Germinal center (tissue), 1 donor: ENCODE data around the gene DHX40.
A peak's percentile ranks its signal among the peaks of the same experiment; 100 is the strongest.
"Not testable (repeated sequence)": the region's sequence is repeated elsewhere in the genome, so short reads cannot be mapped to it uniquely, and the experiment has no call there.

Source experiments
- DNase-seq: peaks from one replicate; pipeline ENCODE4 v3.0.0; 2012; ENCODE audit warnings: mixed read lengths, low spot score

Gene DHX40

GRCh38 chr17:59561042-59561441 is 4.4 kb upstream of the DHX40 start:
- peak; percentile 32 for DNase-seq

DNA sequence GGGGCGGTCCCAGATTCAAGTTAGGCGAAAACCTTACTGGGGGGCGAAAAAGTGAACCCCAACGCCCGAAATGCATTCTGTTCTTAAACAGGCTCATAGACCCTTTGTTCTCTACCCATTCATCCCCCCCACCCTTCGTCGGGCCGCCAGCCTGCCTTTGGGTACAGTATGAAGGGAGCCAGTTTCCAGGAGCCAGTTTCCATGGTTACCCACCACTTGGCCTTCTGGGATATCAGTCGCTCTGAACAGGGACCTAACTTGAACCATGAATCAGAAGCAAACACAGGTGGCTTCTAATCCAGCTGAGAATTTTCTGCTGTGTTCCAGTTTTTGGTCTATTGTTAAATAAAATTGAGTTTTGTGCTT is 532 bp downstream of the DHX40 start:
- DNase-seq = peak; percentile 63

DNA sequence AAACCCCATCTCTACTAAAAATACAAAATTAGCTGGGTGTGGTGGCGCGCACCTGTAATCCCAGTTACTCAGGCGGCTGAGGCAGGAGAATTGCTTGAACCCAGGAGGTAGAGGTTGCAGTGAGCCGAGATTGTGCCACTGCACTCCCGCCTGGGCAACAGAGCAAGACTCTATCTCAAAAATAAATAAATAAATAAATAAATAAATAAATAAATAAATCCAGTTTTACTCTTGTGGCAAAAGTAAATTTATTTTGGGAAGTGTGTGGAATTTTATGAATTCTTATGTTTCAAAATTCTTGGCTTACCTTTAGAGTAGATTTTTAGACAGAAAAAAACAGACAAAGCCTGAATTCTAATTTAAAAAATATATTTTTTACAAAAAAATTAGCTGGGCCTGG is 3.7 kb downstream of the DHX40 start:
- not testable (repeated sequence) for DNase-seq

DNA sequence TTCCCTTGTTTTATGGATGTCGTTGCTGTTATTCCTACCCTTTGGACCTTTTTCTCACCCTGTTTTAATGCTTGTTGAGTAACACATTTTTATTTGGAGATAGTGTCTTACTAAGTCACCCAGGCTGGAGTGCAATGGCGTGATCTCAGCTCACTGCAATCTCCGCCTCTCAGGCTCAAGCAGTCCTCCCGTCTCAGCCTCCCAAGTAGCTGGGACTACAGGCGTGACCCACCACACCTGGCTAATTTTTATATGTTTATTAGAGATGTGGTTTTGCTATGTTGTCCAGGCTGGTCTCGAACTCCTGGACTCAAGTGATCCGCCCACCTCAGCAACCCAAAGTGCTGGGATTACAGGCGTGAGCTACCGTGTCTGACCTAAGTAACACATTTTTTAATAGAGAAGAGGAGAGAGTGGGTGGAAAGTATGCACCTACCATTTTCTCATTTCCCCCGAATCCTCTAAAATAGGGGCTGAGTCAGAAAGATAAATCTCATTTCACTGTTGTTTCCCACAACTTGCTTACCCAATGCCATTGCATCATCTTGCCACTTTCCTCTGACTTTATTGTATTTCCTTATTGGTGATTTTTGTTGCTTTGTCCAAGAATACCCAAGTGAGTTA is 7.0 kb downstream of the DHX40 start:
- no peak for DNase-seq

DNA sequence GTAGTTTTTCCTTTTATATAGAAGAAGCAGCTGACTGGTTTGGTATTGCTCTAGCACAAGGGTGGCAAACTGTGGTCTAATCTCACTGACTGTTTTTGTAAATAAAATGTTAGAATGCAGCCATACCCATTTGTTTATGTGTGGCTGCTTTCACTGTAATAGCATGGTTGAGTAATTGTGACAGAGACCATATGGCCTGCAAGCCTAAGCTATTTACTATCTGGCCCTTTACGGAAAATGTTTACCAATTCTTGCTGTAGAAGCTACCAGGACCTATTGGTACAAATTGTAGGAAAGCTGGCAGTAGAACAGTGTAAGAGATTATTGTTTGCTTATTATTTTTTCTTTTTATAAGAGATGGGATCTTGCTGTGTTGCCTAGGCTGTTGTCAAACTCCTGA is 18.8 kb downstream of the DHX40 start:
- not testable (repeated sequence) for DNase-seq

DNA sequence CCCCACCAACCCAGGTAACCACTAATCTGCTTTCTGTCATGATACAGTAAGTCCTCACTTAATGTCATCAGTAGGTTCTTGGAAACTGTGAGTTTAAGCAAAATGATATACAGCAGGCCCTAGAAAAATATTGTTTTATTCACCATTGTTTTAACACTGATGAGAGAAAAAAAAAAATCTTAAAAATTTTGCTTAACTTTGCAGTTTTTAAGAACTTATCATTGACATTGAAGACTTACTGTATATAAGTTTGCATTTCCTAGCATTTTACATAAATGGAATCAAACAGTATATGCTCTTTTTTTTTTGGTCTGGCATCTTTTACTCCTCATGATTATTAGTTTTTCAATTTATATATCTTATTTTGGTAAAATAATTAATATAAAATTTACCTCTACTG is 34.8 kb downstream of the DHX40 start:
- DNase-seq = no peak

GRCh38 chr17:59601130-59601529 is 35.7 kb downstream of the DHX40 start:
- DNase-seq = no peak

DNA sequence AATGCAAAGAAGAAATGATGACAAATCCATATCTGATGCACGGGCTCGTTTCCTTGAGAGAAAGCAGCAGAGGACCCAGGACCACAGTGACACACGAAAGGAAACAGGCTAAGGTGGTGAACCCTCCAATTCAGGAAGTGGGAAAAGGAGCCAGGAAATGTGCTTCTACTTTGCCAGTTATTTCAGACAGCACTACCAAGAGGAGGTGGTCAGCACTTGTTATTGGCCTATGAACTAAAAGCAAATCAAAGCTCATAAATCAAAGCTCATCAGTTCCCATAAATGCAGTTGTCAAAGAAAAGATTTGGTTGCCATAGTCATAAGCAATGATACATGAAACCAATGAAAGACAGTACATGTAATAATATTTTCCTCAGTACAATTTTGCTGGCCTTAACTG is 41.7 kb downstream of the DHX40 start:
- DNase-seq = no peak

GRCh38 chr17:59607817-59608403 is 42.5 kb downstream of the DHX40 start:
- DNase-seq = no peak

DNA sequence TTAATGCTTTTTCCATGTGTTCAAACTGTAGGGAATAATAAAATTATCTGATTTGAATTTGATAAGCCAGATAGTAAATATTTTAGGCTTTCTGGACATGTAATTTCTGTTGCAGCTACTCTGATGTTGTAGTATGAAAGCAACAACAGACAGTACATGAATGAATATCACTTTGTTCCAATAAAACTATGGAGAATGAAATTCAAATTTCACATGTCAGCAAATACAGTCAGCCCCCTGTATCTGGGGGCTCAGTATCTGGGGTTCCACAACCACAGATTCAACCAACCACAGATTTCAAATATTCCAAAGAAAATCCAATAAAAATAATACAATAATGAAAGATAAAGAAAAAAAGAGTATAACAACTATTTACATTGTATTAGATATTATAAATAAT is 46.1 kb downstream of the DHX40 start:
- DNase-seq = no peak

DNA sequence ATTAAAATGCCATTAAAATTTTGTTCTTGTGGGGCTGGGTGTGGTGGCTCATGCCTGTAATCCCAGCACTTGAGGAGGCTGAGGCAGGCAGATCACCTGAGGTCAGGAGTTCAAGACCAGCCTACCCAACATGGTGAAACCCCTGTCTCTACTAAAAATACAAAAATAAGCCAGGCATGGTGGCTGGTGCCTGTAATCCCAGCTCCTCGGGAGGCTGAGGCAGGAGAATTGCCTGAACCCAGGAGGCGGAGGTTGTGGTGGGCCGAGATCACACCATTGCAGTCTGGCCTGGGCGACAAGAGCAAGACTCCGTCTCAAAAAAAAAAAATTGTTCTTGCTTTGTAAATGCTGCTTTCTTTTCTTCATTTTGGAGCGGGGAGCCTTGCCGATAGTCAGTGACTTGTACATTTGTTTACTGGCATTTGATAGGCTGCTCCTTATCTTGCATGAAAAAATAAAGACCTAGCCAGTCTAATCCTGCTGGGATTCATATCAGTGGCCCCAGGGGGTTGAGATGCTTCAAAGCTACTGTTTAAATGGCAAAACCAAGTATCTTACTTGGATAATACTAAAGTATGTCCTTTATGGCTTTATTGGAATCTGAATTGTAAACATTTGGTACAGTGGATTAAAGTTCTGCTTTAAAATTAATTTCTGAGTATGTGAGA is 51.0 kb downstream of the DHX40 start:
- no peak for DNase-seq

DNA sequence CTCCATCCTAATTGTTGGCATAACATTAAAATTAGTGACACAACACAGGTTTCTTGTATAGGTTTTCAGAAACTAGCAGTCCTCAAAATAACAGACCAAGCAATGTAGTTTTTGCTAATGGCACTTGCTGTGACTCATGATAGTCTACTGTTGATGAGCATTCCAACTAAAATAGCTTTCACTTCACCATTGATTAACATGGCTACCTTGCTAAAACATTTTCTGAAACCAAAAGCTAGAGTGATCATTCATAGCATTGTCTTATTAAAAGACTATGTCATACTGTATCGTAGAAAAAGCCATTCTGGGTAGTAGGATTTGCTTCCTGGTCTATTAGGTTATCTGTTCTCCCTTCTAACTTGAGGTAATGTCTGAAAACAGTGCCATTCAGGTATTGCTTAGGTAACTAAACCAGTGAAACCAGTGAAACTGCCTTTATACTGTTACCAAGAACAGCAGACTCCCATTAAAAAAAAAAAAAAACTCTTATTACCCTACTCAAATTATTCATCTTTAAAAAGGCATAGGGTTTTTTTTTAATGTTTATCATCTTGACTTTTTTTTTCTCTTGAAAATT is 51.8 kb downstream of the DHX40 start:
- no peak for DNase-seq

DNA sequence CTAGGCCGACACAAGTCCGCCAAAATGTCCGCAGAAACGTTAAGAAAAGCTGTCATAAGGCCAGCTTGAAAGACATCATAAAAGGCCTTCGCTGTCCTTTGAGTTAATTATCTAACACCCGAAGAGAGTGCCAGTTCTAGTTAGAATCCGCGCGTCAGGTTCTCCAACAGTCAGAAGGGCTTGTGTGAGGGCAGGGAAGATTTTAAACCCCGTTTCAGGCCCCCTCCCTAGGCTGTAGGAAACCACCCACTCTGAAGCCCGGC is 53.6 kb downstream of the DHX40 start:
- no peak for DNase-seq

- peak; percentile 90 for DNase-seq
These were observed 54.1 kb downstream of the DHX40 start, which contains the start of gene CLTC for GRCh38 chr17:59619298-59620063. TSS of gene CLTC (plus strand) at chr17:59619895. CDS start at chr17:59620132, 237 bp downstream.

DNA sequence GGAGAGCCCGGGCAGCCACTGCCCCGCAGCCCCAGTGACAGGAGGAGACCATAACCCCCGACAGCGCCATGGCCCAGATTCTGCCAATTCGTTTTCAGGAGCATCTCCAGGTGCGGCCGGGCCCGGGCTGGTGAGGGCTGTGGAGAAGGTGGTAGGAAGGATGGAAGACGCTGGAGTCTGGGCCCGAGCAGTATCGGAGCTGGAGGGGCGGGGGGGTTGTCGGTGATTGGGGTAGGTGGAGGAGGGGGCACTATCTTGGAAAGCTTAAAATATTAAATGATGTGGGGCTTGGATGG is 54.6 kb downstream of the DHX40 start:
- DNase-seq = no peak

- DNase-seq = peak; percentile 28
These were observed 55.3 kb downstream of the DHX40 start for GRCh38 chr17:59620518-59621259.

DNA sequence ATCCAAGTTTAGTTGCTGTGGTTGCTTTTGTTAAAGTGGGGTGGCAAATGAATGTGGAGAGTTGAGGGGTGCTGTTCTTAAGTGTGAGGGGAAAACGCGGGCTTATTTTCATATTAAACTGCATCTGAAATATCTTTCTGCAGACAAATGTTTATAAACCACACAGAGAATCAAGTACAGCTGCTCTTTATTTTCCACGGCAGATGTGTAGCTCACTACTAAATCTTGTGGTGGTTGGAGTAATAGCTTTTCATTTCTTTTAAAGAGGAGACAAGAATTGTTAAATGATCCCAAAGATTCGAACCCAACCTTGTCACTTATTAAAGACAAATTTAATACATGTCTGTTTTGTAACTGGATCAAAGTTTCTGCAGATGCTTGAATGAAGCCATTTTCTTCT is 56.4 kb downstream of the DHX40 start:
- DNase-seq = no peak

- DNase-seq = no peak
These were observed 57.7 kb downstream of the DHX40 start for GRCh38 chr17:59623151-59623550.

- DNase-seq = no peak
These were observed 61.3 kb downstream of the DHX40 start for GRCh38 chr17:59626756-59627155.

DNA sequence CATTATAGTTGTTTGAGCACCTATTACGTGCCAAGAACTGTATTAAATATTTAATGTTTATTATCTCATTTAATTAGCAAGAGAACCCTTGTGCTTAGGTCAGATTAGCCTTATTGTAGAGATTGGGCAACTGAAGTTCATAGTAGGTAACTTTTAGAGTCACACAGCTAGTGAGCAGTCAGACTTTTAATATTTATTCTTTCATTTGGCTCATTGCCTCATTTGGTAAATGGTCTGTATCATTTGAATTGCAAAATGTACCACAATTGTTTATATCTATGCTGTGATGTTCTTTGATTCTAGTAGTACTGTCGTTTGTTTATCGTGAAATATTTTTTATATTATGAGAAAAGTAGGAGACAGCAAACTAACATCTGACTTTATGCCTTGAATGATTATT is 61.9 kb downstream of the DHX40 start:
- no peak for DNase-seq

DNA sequence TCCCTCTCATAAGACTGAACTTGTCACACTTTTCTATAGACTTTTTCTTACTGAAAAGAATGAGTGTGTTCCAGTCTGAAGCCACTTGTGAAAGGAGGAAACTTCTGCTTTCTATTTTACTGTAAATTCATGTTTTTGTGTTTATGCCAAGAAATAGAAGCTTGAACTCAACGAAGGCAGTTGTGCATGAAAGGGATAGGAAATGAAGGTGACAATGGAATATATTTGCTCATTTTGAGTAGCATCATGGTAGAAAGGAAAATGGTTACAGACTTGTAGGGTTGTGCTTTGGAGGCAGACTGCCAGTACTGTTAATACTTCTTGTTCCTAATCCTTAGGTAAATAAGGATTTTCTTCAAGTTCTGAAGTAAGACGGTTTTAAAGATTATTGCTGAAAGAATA is 62.4 kb downstream of the DHX40 start:
- DNase-seq = peak; percentile 33

DNA sequence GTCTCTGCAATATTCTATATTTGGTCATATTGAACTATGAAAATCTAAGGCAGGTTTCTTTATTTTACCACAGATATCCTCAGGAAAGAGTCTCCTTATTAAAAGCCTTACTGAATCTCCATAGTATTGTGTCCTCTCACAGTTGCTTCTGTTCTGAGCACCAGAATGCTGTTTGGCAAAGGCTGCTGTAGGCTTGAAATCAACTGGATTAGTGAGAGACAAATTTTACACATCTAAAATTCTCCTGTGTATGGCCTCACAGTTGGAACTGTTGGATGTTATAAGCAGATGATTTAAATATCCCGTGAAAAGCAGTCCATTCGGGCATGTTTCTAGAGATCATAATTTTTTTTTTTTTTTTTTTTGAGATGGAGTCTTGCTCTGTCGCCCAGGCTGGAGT is 63.8 kb downstream of the DHX40 start:
- no peak for DNase-seq
